GM23248 (cell line): ENCODE measurements around the gene FXR2.

Source experiments
- EZH2 ChIP-seq: fragments of 200-600 bp; sonication (generic); IDR thresholded peaks from 2 replicates; pipeline ENCODE4 v1.6.1; 2018; ENCODE audit warnings: antibody characterized with exemption, mild to moderate bottlenecking; ENCODE audit not compliant: insufficient read depth, poor library complexity, severe bottlenecking
- EZH2phosphoT487 ChIP-seq: fragments of 200-600 bp; sonication (generic); IDR thresholded peaks from 2 replicates; pipeline ENCODE4 v1.6.1; 2018; ENCODE audit warnings: antibody characterized with exemption, moderate library complexity, mild to moderate bottlenecking, low read depth; ENCODE audit not compliant: insufficient read depth

- TF ChIP-seq EZH2phosphoT487 (no peak), EZH2 (no peak)
Measured at GRCh38 chr17:7636163-7636562, 21.5 kb upstream of the FXR2 start.
